IMR-90 (cell line): ENCODE measurements around the gene MADCAM1. TPM values are rescaled to one million over a fixed set of nuclear protein-coding genes. Genes with fewer than 3 reads are reported as not detected.

Experiments
- ATAC-seq: fragments of 200-7000 bp; cut with Tn5 transposase; 2 replicates; pipeline ENCODE4 v1.9.1; 2020; ENCODE audit warnings: low read depth, mild to moderate bottlenecking, moderate library complexity
- BruUV-seq: library from RNA; stranded (reverse); fragments of 400-500 nt; replicated peaks from 2 replicates; lab custom pipeline; 2021; lab: Mats Ljungman, UMichigan
- CTCF ChIA-PET: fragments of 300-600 bp; formaldehyde crosslinking; extraction: SDS; loops from one replicate; lab custom pipeline; 2021; ENCODE audit warnings: antibody characterized with exemption; lab: Yijun Ruan, JAX
- POLR2A ChIA-PET: fragments of 300-600 bp; sonication (Branson Sonifier 250); formaldehyde crosslinking; loops from one replicate; lab custom pipeline; 2022; ENCODE audit warnings: antibody characterized with exemption; ENCODE audit not compliant: unreplicated experiment; lab: Charles Lee
- DNase-seq: peaks from one replicate; pipeline ENCODE4 v3.0.0; 2013
- H2AFZ ChIP-seq: replicated peaks from 2 replicates; pipeline ENCODE3; 2013; ENCODE audit warnings: low read length, mild to moderate bottlenecking; ENCODE audit not compliant: poor library complexity
- H2AK5ac ChIP-seq: 2 replicates; pipeline ENCODE4 v1.6.1; 2013; ENCODE audit warnings: low read depth, low read length, inconsistent platforms
- H2AK9ac ChIP-seq: replicated peaks from 2 replicates; pipeline ENCODE3; 2013; ENCODE audit warnings: mild to moderate bottlenecking, low read depth, low read length, moderate library complexity; ENCODE audit not compliant: poor library complexity
- H2BK120ac ChIP-seq: 2 replicates; pipeline ENCODE4 v1.6.1; 2013; ENCODE audit warnings: low read depth, low read length, inconsistent platforms
- H2BK15ac ChIP-seq: 3 replicates; pipeline ENCODE4 v1.6.1; 2013; ENCODE audit warnings: low read depth, low read length, inconsistent platforms
- H2BK20ac ChIP-seq: 2 replicates; pipeline ENCODE4 v1.6.1; 2013; ENCODE audit warnings: low read depth, mild to moderate bottlenecking, inconsistent platforms, low read length, moderate library complexity
- H2BK5ac ChIP-seq: 2 replicates; pipeline ENCODE4 v1.6.1; 2013; ENCODE audit warnings: mild to moderate bottlenecking, low read depth, low read length, inconsistent platforms; ENCODE audit not compliant: poor library complexity, severe bottlenecking
- H3K14ac ChIP-seq: replicated peaks from 2 replicates; pipeline ENCODE4 v1.6.1; 2013; ENCODE audit warnings: low read depth, low read length, inconsistent platforms
- H3K18ac ChIP-seq: 2 replicates; pipeline ENCODE4 v1.6.1; 2013; ENCODE audit warnings: low read depth, low read length, control low read depth
- H3K23ac ChIP-seq: 2 replicates; pipeline ENCODE4 v1.6.1; 2013; ENCODE audit warnings: low read depth, low read length, inconsistent platforms
- H3K27ac ChIP-seq: 2 replicates; pipeline ENCODE4 v1.5.1; 2013; ENCODE audit warnings: mild to moderate bottlenecking, control low read depth, low read length; ENCODE audit not compliant: insufficient read depth
- H3K27me3 ChIP-seq: 2 replicates; pipeline ENCODE4 v1.6.1; 2013; ENCODE audit warnings: low read length; ENCODE audit not compliant: control insufficient read depth, insufficient read depth
- H3K36me3 ChIP-seq: 2 replicates; pipeline ENCODE4 v1.6.1; 2013; ENCODE audit warnings: low read length, mixed read lengths; ENCODE audit not compliant: control insufficient read depth, insufficient read depth
- H3K4ac ChIP-seq: 2 replicates; pipeline ENCODE4 v1.6.1; 2013; ENCODE audit warnings: low read depth, low read length, inconsistent platforms
- H3K4me1 ChIP-seq: 2 replicates; pipeline ENCODE4 v1.6.1; 2013; ENCODE audit warnings: low read length, mixed read lengths; ENCODE audit not compliant: control insufficient read depth, insufficient read depth
- H3K4me2 ChIP-seq: 2 replicates; pipeline ENCODE4 v1.6.1; 2013; ENCODE audit warnings: low read depth, mild to moderate bottlenecking, control low read depth, low read length, moderate library complexity
- H3K4me3 ChIP-seq: 2 replicates; pipeline ENCODE4 v1.5.1; 2013; ENCODE audit warnings: low read depth, mild to moderate bottlenecking, control low read depth, low read length, moderate library complexity; ENCODE audit not compliant: insufficient read depth
- H3K56ac ChIP-seq: 2 replicates; pipeline ENCODE4 v1.6.1; 2013; ENCODE audit warnings: low read length, inconsistent platforms; ENCODE audit not compliant: insufficient read depth; ENCODE audit errors: extremely low read depth
- H3K79me1 ChIP-seq, 2 experiments: 2 replicates each; pipeline ENCODE4 v1.6.1; 2013; ENCODE audit warnings: low read length in 2 of 2, inconsistent platforms in 1 of 2, low read depth in 1 of 2
- H3K9ac ChIP-seq: 2 replicates; pipeline ENCODE4 v1.6.1; 2013; ENCODE audit warnings: low read depth, low read length, control low read depth
- H3K9me1 ChIP-seq: 2 replicates; pipeline ENCODE4 v1.6.1; 2013; ENCODE audit warnings: low read length, inconsistent platforms; ENCODE audit not compliant: insufficient read depth
- H3K9me3 ChIP-seq: 2 replicates; pipeline ENCODE4 v1.6.1; 2013; ENCODE audit warnings: low read length; ENCODE audit not compliant: control insufficient read depth, insufficient read depth
- H4K20me1 ChIP-seq: 2 replicates; pipeline ENCODE4 v1.6.1; 2013; ENCODE audit warnings: low read length, inconsistent platforms; ENCODE audit not compliant: insufficient read depth
- H4K5ac ChIP-seq: 2 replicates; pipeline ENCODE4 v1.6.1; 2013; ENCODE audit warnings: mild to moderate bottlenecking, low read depth, low read length, control low read depth
- H4K8ac ChIP-seq, 2 experiments: 2 replicates each; pipeline ENCODE4 v1.6.1; 2013; ENCODE audit warnings: low read depth in 2 of 2, low read length in 2 of 2, control low read depth in 1 of 2, inconsistent platforms in 1 of 2
- H4K91ac ChIP-seq: 2 replicates; pipeline ENCODE4 v1.6.1; 2013; ENCODE audit warnings: low read depth, low read length, inconsistent platforms; ENCODE audit not compliant: insufficient read depth
- BHLHE40 ChIP-seq: fragments of 150-350 bp; IDR thresholded peaks from 2 replicates; pipeline ENCODE4 v1.6.1; 2016; ENCODE audit warnings: mild to moderate bottlenecking, low read depth, low read length
- CEBPB ChIP-seq: IDR thresholded peaks from 2 replicates; pipeline ENCODE4 v1.6.1; 2012; ENCODE audit warnings: low read depth, low read length, improper control_type of control experiment
- CHD1 ChIP-seq: IDR thresholded peaks from 2 replicates; pipeline ENCODE4 v1.6.1; 2012; ENCODE audit warnings: low read depth, low read length, improper control_type of control experiment
- ELK1 ChIP-seq: fragments of 150-350 bp; IDR thresholded peaks from 2 replicates; pipeline ENCODE4 v1.6.1; 2016; ENCODE audit warnings: low read depth, mild to moderate bottlenecking, low read length, moderate library complexity, borderline replicate concordance
- FOS ChIP-seq: fragments of 150-350 bp; IDR thresholded peaks from 2 replicates; pipeline ENCODE4 v1.6.1; 2016; ENCODE audit warnings: low read depth, low read length
- MAFK ChIP-seq: IDR thresholded peaks from 2 replicates; pipeline ENCODE4 v1.6.1; 2012; ENCODE audit warnings: low read depth, low read length, improper control_type of control experiment
- MAZ ChIP-seq: IDR thresholded peaks from 2 replicates; pipeline ENCODE4 v1.6.1; 2012; ENCODE audit warnings: low read depth, mild to moderate bottlenecking, low read length, improper control_type of control experiment, moderate library complexity, borderline replicate concordance
- MXI1 ChIP-seq: IDR thresholded peaks from 2 replicates; pipeline ENCODE4 v1.6.1; 2012; ENCODE audit warnings: low read depth, mild to moderate bottlenecking, low read length, moderate library complexity, borderline replicate concordance
- NFE2L2 ChIP-seq: fragments of 150-350 bp; IDR thresholded peaks from 2 replicates; pipeline ENCODE4 v1.6.1; 2016; ENCODE audit warnings: low read depth, mild to moderate bottlenecking, low read length
- POLR2A ChIP-seq: IDR thresholded peaks from 2 replicates; pipeline ENCODE4 v1.6.1; 2012; ENCODE audit warnings: mild to moderate bottlenecking, low read depth, low read length
- RAD21 ChIP-seq: IDR thresholded peaks from 2 replicates; pipeline ENCODE4 v1.6.1; 2012; ENCODE audit warnings: low read length, improper control_type of control experiment
- RCOR1 ChIP-seq: IDR thresholded peaks from 2 replicates; pipeline ENCODE4 v1.6.1; 2012; ENCODE audit warnings: mild to moderate bottlenecking, low read length, improper control_type of control experiment; ENCODE audit not compliant: insufficient replicate concordance
- RFX5 ChIP-seq: IDR thresholded peaks from 2 replicates; pipeline ENCODE4 v1.8.0; 2012; ENCODE audit warnings: low read depth, mild to moderate bottlenecking, low read length, moderate library complexity
- SMC3 ChIP-seq: fragments of 150-350 bp; IDR thresholded peaks from 2 replicates; pipeline ENCODE4 v1.6.1; 2016; ENCODE audit warnings: low read depth, mild to moderate bottlenecking, antibody characterized with exemption, low read length, moderate library complexity
- WGBS, 2 experiments: methylation state at CpG; one replicate each; pipeline versions ENCODE4 v1.1.5 to v1.1.7; 2013; ENCODE audit warnings: missing lambda C conversion rate in 2 of 2; ENCODE audit not compliant: insufficient read length in 1 of 2; ENCODE audit errors: extremely low coverage in 2 of 2; 5-methylcytosine and 5-hydroxymethylcytosine counted together
- dilution Hi-C: fragments of 300-500 bp; cut with HindIII; formaldehyde crosslinking; loops from one replicate; pipeline ENCODE4 v1.14.3; 2018; ENCODE audit warnings: low sequenced_read_pairs; ENCODE audit not compliant: unreplicated experiment
- in situ Hi-C: fragments of 300-500 bp; cut with MboI; formaldehyde crosslinking; loops from 3 replicates; pipeline ENCODE4 v1.14.3; 2019; ENCODE audit warnings: low sequenced_read_pairs, inconsistent platforms, mixed read lengths
- intact Hi-C: fragments of 100-400 bp; cut with micrococcal nuclease; formaldehyde crosslinking; loops from 2 replicates; pipeline ENCODE4 v1.10.0; 2022
- polyA plus RNA-seq, 3 experiments: library from polyadenylated mRNA; depleted of rRNA; stranded (reverse); fragments of >200 nt; gene quantifications; 2 replicates each; pipeline ENCODE4 v1.2.3, GENCODE V29; 2012; ENCODE audit warnings: low replicate concordance in 1 of 3
- total RNA-seq: library from RNA; depleted of rRNA; stranded (reverse); fragments of >200 nt; gene quantifications from 2 replicates; pipeline ENCODE4 v1.2.3, GENCODE V29; 2012
- TF ChIP-seq, protein P1 (sequence below): conservative IDR thresholded peaks from 2 replicates; pipeline ENCODE4 v1.5.1; 2012; ENCODE audit warnings: mild to moderate bottlenecking, low read depth, low read length, improper control_type of control experiment

Gene MADCAM1
- total and polyA plus RNA-seq, 2 of the 4 experiments (the other 2 are of a cell fraction): 0.24 TPM; not detected in 1

- dilution Hi-C loops (no loop called here), intact Hi-C loops (no loop called here), in situ Hi-C loops (no loop called here)
- 95% methylated on average over 25 of the region's 89 CpGs; no CpG with 5 or more reads in 1 of the 2 experiments for WGBS, 2 experiments
- H4K91ac ChIP-seq: no peak overlapping the region
- H3K79me1 ChIP-seq: no peaks in the 10 kb centered on the region
- H2AK9ac ChIP-seq: no peak overlapping the region
- no peak overlapping the region for H2BK15ac ChIP-seq
- peaks cover 5% of the 10 kb centered on the region for H3K9me3 ChIP-seq
- no peak overlapping the region for H2AK5ac ChIP-seq
- H2BK5ac ChIP-seq: no peak overlapping the region
- ATAC-seq: no peak
- H3K4me3 ChIP-seq: no peak overlapping the region
- H2BK20ac ChIP-seq: no peak overlapping the region
- H3K14ac ChIP-seq: no peak overlapping the region
- peaks cover 20% of the 10 kb centered on the region for H3K27me3 ChIP-seq
- H2AFZ ChIP-seq: no peak overlapping the region
- H3K4me1 ChIP-seq: peaks cover 3% of the 10 kb centered on the region; the same call in 1 of the 2 replicates
- no peaks in the 10 kb centered on the region for H4K20me1 ChIP-seq
- H3K4ac ChIP-seq: no peak overlapping the region
- DNase-seq: no peak
- H4K8ac ChIP-seq: no peak overlapping the region
- H3K18ac ChIP-seq: no peak overlapping the region
- H2BK120ac ChIP-seq: no peak overlapping the region
- ChIA-PET CTCF (no interaction called here), POLR2A (no interaction called here)
- H4K5ac ChIP-seq: no peak overlapping the region
- no peaks in the 10 kb centered on the region for H3K9me1 ChIP-seq
- H3K23ac ChIP-seq: no peak overlapping the region
- H3K36me3 ChIP-seq: no peaks in the 10 kb centered on the region
- no peak overlapping the region for H3K27ac ChIP-seq
- no peak overlapping the region for H3K9ac ChIP-seq
- H3K56ac ChIP-seq: no peak overlapping the region
- no peak for TF ChIP-seq CEBPB
- TF ChIP-seq MAZ: no peak
- no peak for TF ChIP-seq RAD21
- no peak for TF ChIP-seq NFE2L2
- no peak for TF ChIP-seq RCOR1
- TF ChIP-seq MXI1: no peak
- TF ChIP-seq POLR2A: no peak
- no peak for TF ChIP-seq FOS
- TF ChIP-seq MAFK: no peak
- no peak for TF ChIP-seq CHD1
- TF ChIP-seq, protein P1, sequence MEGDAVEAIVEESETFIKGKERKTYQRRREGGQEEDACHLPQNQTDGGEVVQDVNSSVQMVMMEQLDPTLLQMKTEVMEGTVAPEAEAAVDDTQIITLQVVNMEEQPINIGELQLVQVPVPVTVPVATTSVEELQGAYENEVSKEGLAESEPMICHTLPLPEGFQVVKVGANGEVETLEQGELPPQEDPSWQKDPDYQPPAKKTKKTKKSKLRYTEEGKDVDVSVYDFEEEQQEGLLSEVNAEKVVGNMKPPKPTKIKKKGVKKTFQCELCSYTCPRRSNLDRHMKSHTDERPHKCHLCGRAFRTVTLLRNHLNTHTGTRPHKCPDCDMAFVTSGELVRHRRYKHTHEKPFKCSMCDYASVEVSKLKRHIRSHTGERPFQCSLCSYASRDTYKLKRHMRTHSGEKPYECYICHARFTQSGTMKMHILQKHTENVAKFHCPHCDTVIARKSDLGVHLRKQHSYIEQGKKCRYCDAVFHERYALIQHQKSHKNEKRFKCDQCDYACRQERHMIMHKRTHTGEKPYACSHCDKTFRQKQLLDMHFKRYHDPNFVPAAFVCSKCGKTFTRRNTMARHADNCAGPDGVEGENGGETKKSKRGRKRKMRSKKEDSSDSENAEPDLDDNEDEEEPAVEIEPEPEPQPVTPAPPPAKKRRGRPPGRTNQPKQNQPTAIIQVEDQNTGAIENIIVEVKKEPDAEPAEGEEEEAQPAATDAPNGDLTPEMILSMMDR: no peak
- no peak for TF ChIP-seq SMC3
- no peak for TF ChIP-seq BHLHE40
- no peak for TF ChIP-seq RFX5
- no peak for TF ChIP-seq ELK1
- H3K4me2 ChIP-seq: no peak overlapping the region
- BruUV-seq: no TSS peak
Observed at GRCh38 chr19:458091-459042, 37.9 kb upstream of the MADCAM1 start.
